IMR-90 (cell line): Measurements from ENCODE around the gene ZNF768. TPM values are rescaled to one million over a fixed set of nuclear protein-coding genes. Genes with fewer than 3 reads are reported as not detected.
A peak's percentile ranks its signal among the peaks of the same experiment; 100 is the strongest.

ENCODE experiments used
- ATAC-seq: fragments of 200-7000 bp; cut with Tn5 transposase; 2 replicates; pipeline ENCODE4 v1.9.1; 2020; ENCODE audit warnings: low read depth, mild to moderate bottlenecking, moderate library complexity
- BruUV-seq: library from RNA; stranded (reverse); fragments of 400-500 nt; replicated peaks from 2 replicates; lab custom pipeline; 2021; lab: Mats Ljungman, UMichigan
- CTCF ChIA-PET: fragments of 300-600 bp; formaldehyde crosslinking; extraction: SDS; loops from one replicate; lab custom pipeline; 2021; ENCODE audit warnings: antibody characterized with exemption; lab: Yijun Ruan, JAX
- POLR2A ChIA-PET: fragments of 300-600 bp; sonication (Branson Sonifier 250); formaldehyde crosslinking; loops from one replicate; lab custom pipeline; 2022; ENCODE audit warnings: antibody characterized with exemption; ENCODE audit not compliant: unreplicated experiment; lab: Charles Lee
- DNase-seq: peaks from one replicate; pipeline ENCODE4 v3.0.0; 2013
- H2AFZ ChIP-seq: replicated peaks from 2 replicates; pipeline ENCODE3; 2013; ENCODE audit warnings: low read length, mild to moderate bottlenecking; ENCODE audit not compliant: poor library complexity
- H2AK5ac ChIP-seq: 2 replicates; pipeline ENCODE4 v1.6.1; 2013; ENCODE audit warnings: low read depth, low read length, inconsistent platforms
- H2AK9ac ChIP-seq: replicated peaks from 2 replicates; pipeline ENCODE3; 2013; ENCODE audit warnings: mild to moderate bottlenecking, low read depth, low read length, moderate library complexity; ENCODE audit not compliant: poor library complexity
- H2BK120ac ChIP-seq: 2 replicates; pipeline ENCODE4 v1.6.1; 2013; ENCODE audit warnings: low read depth, low read length, inconsistent platforms
- H2BK15ac ChIP-seq: 3 replicates; pipeline ENCODE4 v1.6.1; 2013; ENCODE audit warnings: low read depth, low read length, inconsistent platforms
- H2BK20ac ChIP-seq: 2 replicates; pipeline ENCODE4 v1.6.1; 2013; ENCODE audit warnings: low read depth, mild to moderate bottlenecking, inconsistent platforms, low read length, moderate library complexity
- H2BK5ac ChIP-seq: 2 replicates; pipeline ENCODE4 v1.6.1; 2013; ENCODE audit warnings: mild to moderate bottlenecking, low read depth, low read length, inconsistent platforms; ENCODE audit not compliant: poor library complexity, severe bottlenecking
- H3K14ac ChIP-seq: replicated peaks from 2 replicates; pipeline ENCODE4 v1.6.1; 2013; ENCODE audit warnings: low read depth, low read length, inconsistent platforms
- H3K18ac ChIP-seq: 2 replicates; pipeline ENCODE4 v1.6.1; 2013; ENCODE audit warnings: low read depth, low read length, control low read depth
- H3K23ac ChIP-seq: 2 replicates; pipeline ENCODE4 v1.6.1; 2013; ENCODE audit warnings: low read depth, low read length, inconsistent platforms
- H3K27ac ChIP-seq: 2 replicates; pipeline ENCODE4 v1.5.1; 2013; ENCODE audit warnings: mild to moderate bottlenecking, control low read depth, low read length; ENCODE audit not compliant: insufficient read depth
- H3K27me3 ChIP-seq: 2 replicates; pipeline ENCODE4 v1.6.1; 2013; ENCODE audit warnings: low read length; ENCODE audit not compliant: control insufficient read depth, insufficient read depth
- H3K36me3 ChIP-seq: 2 replicates; pipeline ENCODE4 v1.6.1; 2013; ENCODE audit warnings: low read length, mixed read lengths; ENCODE audit not compliant: control insufficient read depth, insufficient read depth
- H3K4ac ChIP-seq: 2 replicates; pipeline ENCODE4 v1.6.1; 2013; ENCODE audit warnings: low read depth, low read length, inconsistent platforms
- H3K4me1 ChIP-seq: 2 replicates; pipeline ENCODE4 v1.6.1; 2013; ENCODE audit warnings: low read length, mixed read lengths; ENCODE audit not compliant: control insufficient read depth, insufficient read depth
- H3K4me2 ChIP-seq: 2 replicates; pipeline ENCODE4 v1.6.1; 2013; ENCODE audit warnings: low read depth, mild to moderate bottlenecking, control low read depth, low read length, moderate library complexity
- H3K4me3 ChIP-seq: 2 replicates; pipeline ENCODE4 v1.5.1; 2013; ENCODE audit warnings: low read depth, mild to moderate bottlenecking, control low read depth, low read length, moderate library complexity; ENCODE audit not compliant: insufficient read depth
- H3K56ac ChIP-seq: 2 replicates; pipeline ENCODE4 v1.6.1; 2013; ENCODE audit warnings: low read length, inconsistent platforms; ENCODE audit not compliant: insufficient read depth; ENCODE audit errors: extremely low read depth
- H3K79me1 ChIP-seq, 2 experiments: 2 replicates each; pipeline ENCODE4 v1.6.1; 2013; ENCODE audit warnings: low read length in 2 of 2, inconsistent platforms in 1 of 2, low read depth in 1 of 2
- H3K9ac ChIP-seq: 2 replicates; pipeline ENCODE4 v1.6.1; 2013; ENCODE audit warnings: low read depth, low read length, control low read depth
- H3K9me1 ChIP-seq: 2 replicates; pipeline ENCODE4 v1.6.1; 2013; ENCODE audit warnings: low read length, inconsistent platforms; ENCODE audit not compliant: insufficient read depth
- H3K9me3 ChIP-seq: 2 replicates; pipeline ENCODE4 v1.6.1; 2013; ENCODE audit warnings: low read length; ENCODE audit not compliant: control insufficient read depth, insufficient read depth
- H4K20me1 ChIP-seq: 2 replicates; pipeline ENCODE4 v1.6.1; 2013; ENCODE audit warnings: low read length, inconsistent platforms; ENCODE audit not compliant: insufficient read depth
- H4K5ac ChIP-seq: 2 replicates; pipeline ENCODE4 v1.6.1; 2013; ENCODE audit warnings: mild to moderate bottlenecking, low read depth, low read length, control low read depth
- H4K8ac ChIP-seq, 2 experiments: 2 replicates each; pipeline ENCODE4 v1.6.1; 2013; ENCODE audit warnings: low read depth in 2 of 2, low read length in 2 of 2, control low read depth in 1 of 2, inconsistent platforms in 1 of 2
- H4K91ac ChIP-seq: 2 replicates; pipeline ENCODE4 v1.6.1; 2013; ENCODE audit warnings: low read depth, low read length, inconsistent platforms; ENCODE audit not compliant: insufficient read depth
- MAFK ChIP-seq: IDR thresholded peaks from 2 replicates; pipeline ENCODE4 v1.6.1; 2012; ENCODE audit warnings: low read depth, low read length, improper control_type of control experiment
- MXI1 ChIP-seq: IDR thresholded peaks from 2 replicates; pipeline ENCODE4 v1.6.1; 2012; ENCODE audit warnings: low read depth, mild to moderate bottlenecking, low read length, moderate library complexity, borderline replicate concordance
- RFX5 ChIP-seq: IDR thresholded peaks from 2 replicates; pipeline ENCODE4 v1.8.0; 2012; ENCODE audit warnings: low read depth, mild to moderate bottlenecking, low read length, moderate library complexity
- SMC3 ChIP-seq: fragments of 150-350 bp; IDR thresholded peaks from 2 replicates; pipeline ENCODE4 v1.6.1; 2016; ENCODE audit warnings: low read depth, mild to moderate bottlenecking, antibody characterized with exemption, low read length, moderate library complexity
- USF2 ChIP-seq: fragments of 150-350 bp; IDR thresholded peaks from 2 replicates; pipeline ENCODE4 v1.6.1; 2017; ENCODE audit warnings: mild to moderate bottlenecking, antibody characterized with exemption, low read length, low read depth
- WGBS, 2 experiments: methylation state at CpG; one replicate each; pipeline versions ENCODE4 v1.1.5 to v1.1.7; 2013; ENCODE audit warnings: missing lambda C conversion rate in 2 of 2; ENCODE audit not compliant: insufficient read length in 1 of 2; ENCODE audit errors: extremely low coverage in 2 of 2; 5-methylcytosine and 5-hydroxymethylcytosine counted together
- dilution Hi-C: fragments of 300-500 bp; cut with HindIII; formaldehyde crosslinking; loops from one replicate; pipeline ENCODE4 v1.14.3; 2018; ENCODE audit warnings: low sequenced_read_pairs; ENCODE audit not compliant: unreplicated experiment
- in situ Hi-C: fragments of 300-500 bp; cut with MboI; formaldehyde crosslinking; loops from 3 replicates; pipeline ENCODE4 v1.14.3; 2019; ENCODE audit warnings: low sequenced_read_pairs, inconsistent platforms, mixed read lengths
- intact Hi-C: fragments of 100-400 bp; cut with micrococcal nuclease; formaldehyde crosslinking; loops from 2 replicates; pipeline ENCODE4 v1.10.0; 2022
- polyA plus RNA-seq, 3 experiments: library from polyadenylated mRNA; depleted of rRNA; stranded (reverse); fragments of >200 nt; gene quantifications; 2 replicates each; pipeline ENCODE4 v1.2.3, GENCODE V29; 2012; ENCODE audit warnings: low replicate concordance in 1 of 3
- total RNA-seq: library from RNA; depleted of rRNA; stranded (reverse); fragments of >200 nt; gene quantifications from 2 replicates; pipeline ENCODE4 v1.2.3, GENCODE V29; 2012

Gene ZNF768
- total and polyA plus RNA-seq, 2 of the 4 experiments (the other 2 are of a cell fraction), result 9.3 to 22.1 TPM

GRCh38 chr16:30535106-30535776, 8.9 kb upstream of the ZNF768 start:
- intact Hi-C loops, result loop anchor here (2.0 kb wide), 1 partner anchor 50 kb away; the partner anchor contains the start of gene ZNF785

More at GRCh38 chr16:30535106-30535776, 8.9 kb upstream of the ZNF768 start:
- BruUV-seq, result no TSS peak
- Histone ChIP-seq H4K20me1 (no peaks in the 10 kb centered on the region), H3K9ac (peak overlapping the region; percentile 88), H3K14ac (peak overlapping the region; percentile 99), H2BK20ac (peak overlapping the region; percentile 20; the same call in 1 of the 2 replicates), H3K4ac (peak overlapping the region; percentile 97), H2BK15ac (peak overlapping the region; percentile 30; the same call in 1 of the 3 replicates), H3K27ac (peak overlapping the region; percentile 78), H3K9me3 (no peaks in the 10 kb centered on the region), H3K23ac (peak overlapping the region; percentile 91), H2BK120ac (peak overlapping the region; percentile 50; the same call in 1 of the 2 replicates), H4K5ac (peak overlapping the region; percentile 98), H2BK5ac (peak overlapping the region; percentile 79), H4K91ac (peak overlapping the region; percentile 91), H4K8ac (peak overlapping the region; percentile 99 to 100), H3K36me3 (peaks cover 5% of the 10 kb centered on the region; the same call in 1 of the 2 replicates), H2AK5ac (peak overlapping the region; percentile 60), H3K79me1 (peaks cover 6 to 31% of the 10 kb centered on the region in 2 experiments), H3K4me2 (peak overlapping the region; percentile 95), H3K18ac (peak overlapping the region; percentile 32), H3K9me1 (peaks cover 10% of the 10 kb centered on the region; the same call in 1 of the 2 replicates), H2AFZ (peak overlapping the region; percentile 99), H3K4me3 (peak overlapping the region; percentile 68), H3K27me3 (no peaks in the 10 kb centered on the region), H2AK9ac (peak overlapping the region; percentile 96), H3K4me1 (peaks cover 8% of the 10 kb centered on the region), H3K56ac (peak overlapping the region; percentile 69)
- in situ Hi-C loops, result loop anchor here (5.0 kb wide), 1 partner anchor 37 kb away; the partner anchor contains the start of gene ZNF688
- dilution Hi-C loops, result no loop called here
- ChIA-PET CTCF (interaction anchor here (0.6 to 1.2 kb wide), 3 partner anchors 22 to 94 kb away, joined by 3 to 5 read pairs (median 4); partner anchors contain the start of gene ZNF764), POLR2A (interaction anchor here (0.5 to 0.7 kb wide), 2 partner anchors 18 to 840 kb away, joined by 4 to 10 read pairs; no protein-coding TSS in a partner anchor)
- DNase-seq (no peak), ATAC-seq (peak; percentile 8)
- TF ChIP-seq USF2 (no peak), SMC3 (no peak), MAFK (no peak), RFX5 (no peak), MXI1 (0 out of 2 replicates have a peak, but pooled peaks have one; percentile 25)
- 8% methylated on average over 15 of the region's 18 CpGs; no CpG with 5 or more reads in 1 of the 2 experiments for WGBS, 2 experiments
